GM23248 (cell line): Measurements from ENCODE around the gene DDN. TPM values are rescaled to one million over a fixed set of nuclear protein-coding genes. Genes with fewer than 3 reads are reported as not detected.

ENCODE experiments used
- DNase-seq: peaks from one replicate; pipeline ENCODE4 v3.0.0-alpha.2; 2015
- H2AFZ ChIP-seq: fragments of 200-600 bp; sonication (generic); 2 replicates; pipeline ENCODE4 v1.6.1; 2016; ENCODE audit warnings: antibody characterized with exemption
- H3F3A ChIP-seq: fragments of 200-600 bp; sonication (generic); 2 replicates; pipeline ENCODE4 v1.6.1; 2016; ENCODE audit warnings: mild to moderate bottlenecking, antibody characterized with exemption, mixed run types; ENCODE audit not compliant: insufficient read depth
- H3K27ac ChIP-seq: fragments of 200-600 bp; sonication (generic); 2 replicates; pipeline ENCODE4 v1.5.1; 2016; ENCODE audit warnings: mild to moderate bottlenecking
- H3K27me3 ChIP-seq: fragments of 200-600 bp; sonication (generic); replicated peaks from 2 replicates; pipeline ENCODE4 v1.6.1; 2016; ENCODE audit warnings: mild to moderate bottlenecking; ENCODE audit not compliant: insufficient read depth
- H3K36me3 ChIP-seq: fragments of 200-600 bp; sonication (generic); 2 replicates; pipeline ENCODE4 v1.6.1; 2016; ENCODE audit warnings: low read depth, mild to moderate bottlenecking
- H3K4me1 ChIP-seq: fragments of 200-600 bp; sonication (generic); 2 replicates; pipeline ENCODE4 v1.6.1; 2016; ENCODE audit warnings: mild to moderate bottlenecking; ENCODE audit not compliant: insufficient read depth
- H3K4me2 ChIP-seq: fragments of 200-600 bp; sonication (generic); one replicate; pipeline ENCODE4 v1.6.1; 2016; ENCODE audit warnings: mild to moderate bottlenecking; ENCODE audit not compliant: unreplicated experiment
- H3K4me3 ChIP-seq: fragments of 200-600 bp; sonication (generic); 2 replicates; pipeline ENCODE4 v1.5.1; 2016; ENCODE audit warnings: mild to moderate bottlenecking
- H3K79me2 ChIP-seq: fragments of 200-600 bp; sonication (generic); 2 replicates; pipeline ENCODE4 v1.6.1; 2016; ENCODE audit warnings: mild to moderate bottlenecking; ENCODE audit not compliant: insufficient read depth
- H3K9ac ChIP-seq: fragments of 200-600 bp; sonication (generic); 2 replicates; pipeline ENCODE4 v1.6.1; 2016; ENCODE audit warnings: mild to moderate bottlenecking
- H3K9me2 ChIP-seq: fragments of 200-600 bp; sonication (generic); 2 replicates; pipeline ENCODE4 v1.6.1; 2016; ENCODE audit warnings: mixed run types, mild to moderate bottlenecking, moderate library complexity; ENCODE audit not compliant: insufficient read depth
- H3K9me3 ChIP-seq: fragments of 200-600 bp; sonication (generic); one replicate; pipeline ENCODE4 v1.6.1; 2017; ENCODE audit warnings: low read depth
- H4K20me1 ChIP-seq: fragments of 200-600 bp; sonication (generic); 2 replicates; pipeline ENCODE4 v1.6.0; 2016; ENCODE audit not compliant: insufficient read depth
- EZH2 ChIP-seq: fragments of 200-600 bp; sonication (generic); IDR thresholded peaks from 2 replicates; pipeline ENCODE4 v1.6.1; 2018; ENCODE audit warnings: antibody characterized with exemption, mild to moderate bottlenecking; ENCODE audit not compliant: insufficient read depth, poor library complexity, severe bottlenecking
- EZH2phosphoT487 ChIP-seq: fragments of 200-600 bp; sonication (generic); IDR thresholded peaks from 2 replicates; pipeline ENCODE4 v1.6.1; 2018; ENCODE audit warnings: antibody characterized with exemption, moderate library complexity, mild to moderate bottlenecking, low read depth; ENCODE audit not compliant: insufficient read depth
- WGBS, 2 experiments: methylation state at CpG; one replicate each; pipeline ENCODE4 v1.1.6; 2015 to 2017; ENCODE audit warnings: low lambda C conversion rate in 2 of 2, low coverage in 1 of 2; ENCODE audit errors: missing lambda C conversion rate in 2 of 2; 5-methylcytosine and 5-hydroxymethylcytosine counted together
- in situ Hi-C: fragments of 300-500 bp; cut with MboI; formaldehyde crosslinking; loops from 2 replicates; pipeline ENCODE4 v1.15.0; 2020
- polyA plus RNA-seq: library from polyadenylated mRNA; unstranded; fragments of >200 nt; fragmentation: Nextera tagmentation; extraction: Ambion mirVana; gene quantifications from 2 replicates; pipeline ENCODE4 v1.2.1, GENCODE V29; 2016
- total RNA-seq: library from RNA; depleted of rRNA; stranded (reverse); fragments of >200 nt; shearing (Covaris generic); gene quantifications from 2 replicates; pipeline ENCODE4 v1.2.3, GENCODE V29; 2014

DDN gene
- total and polyA plus RNA-seq, 2 experiments from 2014 or later = not detected

GRCh38 chr12:49000346-49000745 is 1.2 kb upstream of the DDN start:
- Histone ChIP-seq H3K4me3 (no peak overlapping the region), H3K36me3 (peaks cover 15% of the 10 kb centered on the region; the same call in 1 of the 2 replicates), H3K79me2 (no peaks in the 10 kb centered on the region), H3F3A (0 out of 2 replicates have a peak, but pooled peaks cover 5% of the 10 kb centered on the region), H3K9ac (peak overlapping the region; percentile 42; the same call in 1 of the 2 replicates), H2AFZ (no peak overlapping the region), H3K27me3 (no peaks in the 10 kb centered on the region), H3K4me1 (peaks cover 12% of the 10 kb centered on the region), H3K27ac (no peak overlapping the region), H4K20me1 (no peaks in the 10 kb centered on the region), H3K9me3 (no peaks in the 10 kb centered on the region), H3K9me2 (no peaks in the 10 kb centered on the region), H3K4me2 (peak overlapping the region; percentile 73)
- in situ Hi-C loops = no loop called here
- no peak for DNase-seq
- WGBS, 2 experiments = 94 to 96% methylated on average over 2 of the region's 2 CpGs
- TF ChIP-seq EZH2phosphoT487 (no peak), EZH2 (no peak)

- Histone ChIP-seq H3K27ac (no peak overlapping the region), H3K27me3 (no peaks in the 10 kb centered on the region), H3K9ac (peak overlapping the region; percentile 19; the same call in 1 of the 2 replicates), H3F3A (0 out of 2 replicates have a peak, but pooled peaks cover 5% of the 10 kb centered on the region), H3K36me3 (peaks cover 8% of the 10 kb centered on the region; the same call in 1 of the 2 replicates), H2AFZ (peak overlapping the region; percentile 41), H3K79me2 (no peaks in the 10 kb centered on the region), H3K4me3 (peak overlapping the region; percentile 60), H4K20me1 (no peaks in the 10 kb centered on the region), H3K4me2 (peak overlapping the region; percentile 53), H3K9me2 (no peaks in the 10 kb centered on the region), H3K9me3 (no peaks in the 10 kb centered on the region), H3K4me1 (peaks cover 12% of the 10 kb centered on the region)
- in situ Hi-C loops = no loop called here
- TF ChIP-seq EZH2 (no peak), EZH2phosphoT487 (no peak)
- WGBS, 2 experiments = 1 to 2% methylated on average over 38 to 48 of the region's 48 CpGs
- peak; percentile 65 for DNase-seq
Measured at GRCh38 chr12:48998497-48999353, 450 bp downstream of the DDN start.

GRCh38 chr12:48997719-48998496 is 1.3 kb downstream of the DDN start:
- H3K4me2 ChIP-seq = peak overlapping the region; percentile 53
- H3K36me3 ChIP-seq = peaks cover 8% of the 10 kb centered on the region; the same call in 1 of the 2 replicates
- no peaks in the 10 kb centered on the region for H3K9me2 ChIP-seq
- peak overlapping the region; percentile 19; the same call in 1 of the 2 replicates for H3K9ac ChIP-seq
- no peaks in the 10 kb centered on the region for H4K20me1 ChIP-seq
- DNase-seq = no peak
- no peaks in the 10 kb centered on the region for H3K27me3 ChIP-seq
- in situ Hi-C loops = no loop called here
- 5 to 6% methylated on average over 45 to 47 of the region's 57 CpGs for WGBS, 2 experiments
- no peaks in the 10 kb centered on the region for H3K79me2 ChIP-seq
- no peaks in the 10 kb centered on the region for H3K9me3 ChIP-seq
- peaks cover 12% of the 10 kb centered on the region for H3K4me1 ChIP-seq
- no peak for TF ChIP-seq EZH2
- TF ChIP-seq EZH2phosphoT487 = no peak
- 0 out of 2 replicates have a peak, but pooled peaks cover 5% of the 10 kb centered on the region for H3F3A ChIP-seq
- peak overlapping the region; percentile 60 for H3K4me3 ChIP-seq
- peak overlapping the region; percentile 41 for H2AFZ ChIP-seq
- no peak overlapping the region for H3K27ac ChIP-seq
